Loucy (cell line): ENCODE data around the gene TRDMT1.

Experiments
- EZH2phosphoT487 ChIP-seq: fragments of 200-600 bp; IDR thresholded peaks from 2 replicates; pipeline ENCODE4 v1.6.1; 2018; ENCODE audit warnings: antibody characterized with exemption, mild to moderate bottlenecking, moderate library complexity, borderline replicate concordance
- TF ChIP-seq, protein P1 (sequence below): fragments of 200-600 bp; sonication (generic); conservative IDR thresholded peaks from 2 replicates; pipeline ENCODE4 v1.5.1; 2014; ENCODE audit warnings: mild to moderate bottlenecking, antibody characterized with exemption, low read length

DNA sequence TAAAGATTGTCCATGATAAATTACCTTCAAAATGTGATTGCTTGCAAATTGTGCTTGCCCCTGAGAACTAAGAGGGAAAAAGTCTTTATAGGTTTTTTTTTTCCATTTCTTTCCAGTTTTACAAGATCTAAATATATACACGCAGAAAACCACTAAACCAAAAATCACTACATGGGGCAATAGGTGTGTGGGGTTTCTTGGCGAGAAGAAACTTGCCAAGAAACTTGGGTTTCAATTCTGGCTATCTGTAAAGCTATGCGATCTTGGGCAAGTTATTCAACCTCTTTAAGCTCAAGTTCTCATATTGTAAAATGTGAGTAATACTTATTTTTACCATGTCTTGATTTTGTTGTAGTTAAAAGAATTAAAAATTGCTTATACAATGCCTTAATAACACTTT lies 88.9 kb downstream of the TRDMT1 start:
- TF ChIP-seq, protein P1, sequence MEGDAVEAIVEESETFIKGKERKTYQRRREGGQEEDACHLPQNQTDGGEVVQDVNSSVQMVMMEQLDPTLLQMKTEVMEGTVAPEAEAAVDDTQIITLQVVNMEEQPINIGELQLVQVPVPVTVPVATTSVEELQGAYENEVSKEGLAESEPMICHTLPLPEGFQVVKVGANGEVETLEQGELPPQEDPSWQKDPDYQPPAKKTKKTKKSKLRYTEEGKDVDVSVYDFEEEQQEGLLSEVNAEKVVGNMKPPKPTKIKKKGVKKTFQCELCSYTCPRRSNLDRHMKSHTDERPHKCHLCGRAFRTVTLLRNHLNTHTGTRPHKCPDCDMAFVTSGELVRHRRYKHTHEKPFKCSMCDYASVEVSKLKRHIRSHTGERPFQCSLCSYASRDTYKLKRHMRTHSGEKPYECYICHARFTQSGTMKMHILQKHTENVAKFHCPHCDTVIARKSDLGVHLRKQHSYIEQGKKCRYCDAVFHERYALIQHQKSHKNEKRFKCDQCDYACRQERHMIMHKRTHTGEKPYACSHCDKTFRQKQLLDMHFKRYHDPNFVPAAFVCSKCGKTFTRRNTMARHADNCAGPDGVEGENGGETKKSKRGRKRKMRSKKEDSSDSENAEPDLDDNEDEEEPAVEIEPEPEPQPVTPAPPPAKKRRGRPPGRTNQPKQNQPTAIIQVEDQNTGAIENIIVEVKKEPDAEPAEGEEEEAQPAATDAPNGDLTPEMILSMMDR: no peak
- no peak for TF ChIP-seq EZH2phosphoT487
